ENCODE results near the gene TTF2. TPM values are rescaled to one million over a fixed set of nuclear protein-coding genes. Genes with fewer than 3 reads are reported as not detected.

Gene TTF2
- total RNA-seq, 2 donors from 2014 or later: 11.2 to 11.6 TPM

GRCh38 chr1:117093091-117093534 is 33.0 kb downstream of the TTF2 start:
- Histone ChIP-seq H3K36me3 (no peaks in the 10 kb centered on the region), H3K27me3 (replicated peaks; ENCODE audit: insufficient read depth) (no peaks in the 10 kb centered on the region), H3K27ac (peak overlapping the region; percentile 25 to 45), H3K9me3 (no peaks in the 10 kb centered on the region), H3K4me1 (replicated peaks) (no peaks in the 10 kb centered on the region), H3K4me3 (no peak overlapping the region)
- intact Hi-C loops (cut with DNase I): loop anchor here (10.0 kb wide), 1 partner anchor 272 kb away; the partner anchor contains the start of gene MAN1A2
- TF ChIP-seq POLR2A (IDR thresholded peaks at IDR 0.05) (no peak), POLR2AphosphoS5 (IDR thresholded peaks at IDR 0.05) (no peak), CTCF (IDR thresholded peaks at IDR 0.05) (no peak)
- 60% methylated on average over 7 of the region's 7 CpGs for WGBS
- no peak for DNase-seq (ENCODE audit: low spot score)

- Histone ChIP-seq H3K4me3 (no peak overlapping the region), H3K36me3 (no peaks in the 10 kb centered on the region), H3K4me1 (replicated peaks) (no peaks in the 10 kb centered on the region), H3K9me3 (no peaks in the 10 kb centered on the region), H3K27ac (peak overlapping the region in 1 of 2 donors; percentile 45), H3K27me3 (replicated peaks; ENCODE audit: insufficient read depth) (no peaks in the 10 kb centered on the region)
- DNase-seq (ENCODE audit: low spot score): no peak
- intact Hi-C loops (cut with DNase I): loop anchor here (10.0 kb wide), 1 partner anchor 271 kb away; the partner anchor contains the start of gene MAN1A2
- no peak for TF ChIP-seq POLR2A (IDR thresholded peaks at IDR 0.05)
- peak in 1 of 4 experiments; percentile 23 for TF ChIP-seq CTCF (IDR thresholded peaks at IDR 0.05)
- 64% methylated on average over 6 of the region's 6 CpGs for WGBS
These were observed 33.9 kb downstream of the TTF2 start for GRCh38 chr1:117093870-117094621.

- peak overlapping the region in 1 of 2 donors; percentile 45 for H3K27ac ChIP-seq
- intact Hi-C loops (cut with DNase I): loop anchor here (10.0 kb wide), 1 partner anchor 270 kb away; the partner anchor contains the start of gene MAN1A2
- H3K36me3 ChIP-seq: no peaks in the 10 kb centered on the region
- no peaks in the 10 kb centered on the region for H3K4me1 ChIP-seq (replicated peaks)
- no peaks in the 10 kb centered on the region for H3K27me3 ChIP-seq (replicated peaks; ENCODE audit: insufficient read depth)
- H3K9me3 ChIP-seq: no peaks in the 10 kb centered on the region
- H3K4me3 ChIP-seq: no peak overlapping the region
- DNase-seq (ENCODE audit: low spot score): no peak
- WGBS: 55% methylated on average over 7 of the region's 7 CpGs
- TF ChIP-seq CTCF (IDR thresholded peaks at IDR 0.05): no peak
- no peak for TF ChIP-seq POLR2A (IDR thresholded peaks at IDR 0.05)
- no peak for TF ChIP-seq POLR2AphosphoS5 (IDR thresholded peaks at IDR 0.05)
These were observed 34.9 kb downstream of the TTF2 start for GRCh38 chr1:117094841-117095604.

GRCh38 chr1:117096951-117097408 is 36.9 kb downstream of the TTF2 start:
- Histone ChIP-seq H3K4me1 (replicated peaks) (no peaks in the 10 kb centered on the region), H3K36me3 (no peaks in the 10 kb centered on the region), H3K27ac (peak overlapping the region in 1 of 2 donors; percentile 14), H3K9me3 (no peaks in the 10 kb centered on the region), H3K4me3 (no peak overlapping the region), H3K27me3 (replicated peaks; ENCODE audit: insufficient read depth) (no peaks in the 10 kb centered on the region)
- TF ChIP-seq POLR2AphosphoS5 (IDR thresholded peaks at IDR 0.05): no peak
- TF ChIP-seq POLR2A (IDR thresholded peaks at IDR 0.05): no peak
- TF ChIP-seq CTCF (IDR thresholded peaks at IDR 0.05): no peak
- intact Hi-C loops (cut with DNase I): loop anchor here (10.0 kb wide), 1 partner anchor 268 kb away; the partner anchor contains the start of gene MAN1A2
- WGBS: 33% methylated on average over 3 of the region's 3 CpGs
- DNase-seq (ENCODE audit: low spot score): no peak
